HG03439 (cell line): ENCODE results near the gene SKP2.
"Not testable (repeated sequence)": the region's sequence is repeated elsewhere in the genome, so short reads cannot be mapped to it uniquely, and the experiment has no call there.

Experiments
- ATAC-seq: cut with Tn5 transposase; IDR thresholded peaks from one replicate; pipeline ENCODE4 v1.9.1; 2021; ENCODE audit warnings: mild to moderate bottlenecking, moderate library complexity; ENCODE audit not compliant: unreplicated experiment

SKP2 gene

DNA sequence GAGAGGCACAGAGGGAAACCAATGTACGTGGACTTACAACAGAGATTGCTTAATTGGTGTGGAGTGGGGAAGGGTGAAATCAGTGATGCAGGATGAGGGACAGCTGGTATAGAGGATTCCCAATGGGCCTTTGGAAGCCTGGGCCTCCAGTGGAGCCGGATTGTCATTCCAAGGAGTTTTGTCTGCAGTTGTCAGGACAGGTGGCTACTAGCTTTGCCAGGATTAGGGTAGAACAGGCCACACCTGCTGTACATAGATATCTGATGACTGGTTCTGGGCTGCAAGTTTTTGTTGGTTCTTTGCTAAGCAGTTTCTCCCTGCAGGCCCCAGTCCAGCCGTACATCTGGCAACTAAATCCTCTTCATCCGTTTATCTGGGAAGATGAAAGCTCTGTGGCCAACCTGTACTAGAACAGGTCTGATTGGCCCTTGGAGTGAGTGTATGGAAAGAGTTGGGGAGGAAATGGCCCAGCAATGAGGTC lies 4.2 kb downstream of the SKP2 start:
- no peak for ATAC-seq

DNA sequence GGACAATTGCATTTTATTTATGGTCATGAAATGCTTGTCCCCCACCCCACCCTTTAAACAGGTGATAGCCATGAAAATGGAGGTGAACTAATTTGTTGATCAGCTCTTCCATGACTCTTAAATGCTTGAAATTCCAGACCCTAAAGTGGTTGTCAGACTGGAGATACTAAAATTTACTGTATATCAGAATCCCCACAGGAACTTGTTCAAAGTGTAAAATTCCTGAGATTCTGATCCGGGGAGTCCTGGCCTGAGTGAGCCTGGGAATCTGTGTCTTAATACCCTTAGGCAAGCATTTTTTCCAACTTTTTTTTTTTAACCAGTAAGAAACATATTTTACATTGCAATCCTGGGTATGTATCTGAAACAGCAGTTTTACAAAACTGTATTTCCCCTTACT lies 4.7 kb downstream of the SKP2 start:
- ATAC-seq, result no peak

- no peak for ATAC-seq
Observed at GRCh38 chr5:36158144-36158543, 6.2 kb downstream of the SKP2 start.

DNA sequence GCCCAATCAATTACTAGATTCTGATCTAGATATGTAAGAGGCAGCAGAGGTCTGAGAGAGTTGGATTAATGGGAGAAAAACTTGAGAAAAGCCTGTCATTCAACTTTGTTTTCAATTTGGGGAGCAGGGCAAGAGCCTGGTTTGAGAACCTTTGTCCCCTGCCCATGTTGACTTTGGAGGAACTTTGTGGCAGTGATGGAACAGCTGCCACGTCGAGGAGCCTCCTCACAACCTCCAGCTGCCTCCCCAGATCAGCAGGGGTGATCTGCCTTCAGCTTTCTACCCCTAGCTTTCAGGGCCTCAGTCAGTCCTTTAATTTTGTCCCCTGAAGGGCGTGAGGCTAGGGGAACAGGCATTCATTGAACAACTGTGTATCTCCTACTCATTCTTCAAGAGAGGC lies 8.7 kb downstream of the SKP2 start:
- ATAC-seq, result no peak

- ATAC-seq, result no peak
Observed at GRCh38 chr5:36161361-36161760, 9.4 kb downstream of the SKP2 start.

GRCh38 chr5:36162810-36163486 lies 11.0 kb downstream of the SKP2 start:
- no peak for ATAC-seq

GRCh38 chr5:36164461-36164860 lies 12.6 kb downstream of the SKP2 start:
- no peak for ATAC-seq

- ATAC-seq, result no peak
Observed at GRCh38 chr5:36168737-36169136, 16.8 kb downstream of the SKP2 start.

GRCh38 chr5:36170832-36171424 lies 19.0 kb downstream of the SKP2 start:
- no peak for ATAC-seq

DNA sequence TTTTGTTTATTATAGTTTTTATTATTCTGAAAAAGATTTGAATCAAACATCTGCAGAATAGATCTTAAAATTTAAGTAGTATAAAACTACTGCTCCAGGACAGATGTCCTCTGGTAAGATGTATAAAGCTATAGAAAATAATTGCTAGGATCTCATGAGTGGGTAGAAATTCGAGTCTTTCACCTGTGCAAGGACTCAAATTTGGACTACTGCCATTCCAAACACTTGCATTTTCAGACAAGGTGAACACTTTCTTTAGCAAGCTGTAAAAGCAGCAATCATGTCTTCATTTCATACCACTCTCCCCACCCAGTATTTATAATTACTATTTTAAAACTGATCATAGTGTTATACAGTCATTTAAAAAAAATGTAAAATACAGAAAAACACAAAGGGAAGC lies 20.7 kb downstream of the SKP2 start:
- no peak for ATAC-seq

GRCh38 chr5:36173426-36173825 lies 21.5 kb downstream of the SKP2 start:
- no peak for ATAC-seq

GRCh38 chr5:36174119-36174518 lies 22.2 kb downstream of the SKP2 start:
- no peak for ATAC-seq

GRCh38 chr5:36175043-36175442 lies 23.1 kb downstream of the SKP2 start:
- ATAC-seq, result no peak

DNA sequence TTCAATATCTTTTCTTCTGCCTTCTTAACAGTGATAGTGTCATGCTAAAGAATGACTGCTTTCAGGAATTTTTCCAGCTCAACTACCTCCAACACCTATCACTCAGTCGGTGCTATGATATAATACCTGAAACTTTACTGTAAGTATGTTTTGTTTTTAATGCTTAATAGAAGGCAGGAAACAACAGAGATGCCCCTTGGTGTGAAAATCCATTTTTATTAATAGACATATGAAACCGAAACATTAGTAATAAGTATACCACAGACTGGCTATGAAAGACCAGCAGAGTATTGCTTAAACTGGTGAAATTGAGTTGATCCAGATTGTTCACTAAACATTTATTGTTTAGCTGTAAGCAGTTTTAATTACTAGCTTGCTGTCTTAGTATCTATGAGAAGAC lies 25.2 kb downstream of the SKP2 start:
- peak; percentile 97 for ATAC-seq

- ATAC-seq, result peak; percentile 40
Observed at GRCh38 chr5:36177715-36178523, 26.0 kb downstream of the SKP2 start.

DNA sequence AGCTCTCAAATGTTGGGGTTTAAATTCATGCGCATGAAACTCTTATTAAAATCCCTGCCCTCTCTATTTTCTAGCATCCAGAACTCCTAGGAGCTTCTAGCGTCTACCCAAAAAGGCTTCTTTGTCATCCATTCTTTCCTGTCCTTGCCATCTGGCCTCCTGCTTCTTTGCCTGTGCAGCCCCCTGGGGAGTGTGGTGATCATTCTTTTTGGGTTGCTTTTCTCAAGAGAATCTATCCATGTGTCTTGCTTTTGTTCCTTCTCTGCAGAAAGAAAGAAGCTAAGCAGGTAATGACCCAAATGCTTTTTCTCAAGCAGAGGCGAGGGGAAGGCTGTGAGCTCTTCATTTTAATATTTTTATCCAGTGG lies 26.6 kb downstream of the SKP2 start:
- no peak for ATAC-seq

- ATAC-seq, result no peak
Observed at GRCh38 chr5:36179950-36180349, 28.0 kb downstream of the SKP2 start.

DNA sequence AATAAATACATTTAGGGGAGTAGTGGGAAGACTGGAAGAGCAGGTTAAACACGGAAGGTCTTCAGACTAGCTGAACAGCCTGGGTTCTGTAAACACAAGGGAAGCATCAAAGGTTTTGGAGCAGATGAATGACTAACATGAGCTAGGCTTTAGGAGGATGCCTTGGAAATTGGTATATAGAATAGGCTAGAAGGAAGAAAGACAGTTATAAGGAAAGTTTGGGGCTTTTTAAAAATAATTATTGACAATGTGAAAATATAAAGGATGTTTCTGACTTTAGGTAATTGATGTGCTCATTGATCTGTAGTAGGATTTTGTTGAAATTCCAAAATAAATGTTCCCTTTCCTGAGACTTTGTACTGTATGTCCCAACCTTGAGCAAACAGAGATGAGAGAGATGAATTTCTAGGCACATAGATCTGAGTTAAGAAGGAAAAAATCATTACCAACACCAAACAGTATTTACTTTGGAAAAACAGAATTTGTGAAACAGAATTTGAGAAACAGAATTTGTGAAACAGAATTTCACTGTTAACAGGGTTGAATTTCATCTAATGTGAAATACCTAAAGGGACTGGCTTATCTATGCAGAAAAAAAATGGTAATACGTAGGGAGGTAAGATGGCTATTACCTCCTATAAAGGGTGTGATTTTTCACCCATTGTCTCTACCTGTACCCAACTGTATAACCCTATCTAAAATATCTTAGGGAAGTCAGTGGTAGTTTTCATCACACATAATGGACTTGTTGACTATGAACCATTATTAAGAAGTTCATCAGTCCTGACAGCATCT lies 28.8 kb downstream of the SKP2 start:
- no peak for ATAC-seq

DNA sequence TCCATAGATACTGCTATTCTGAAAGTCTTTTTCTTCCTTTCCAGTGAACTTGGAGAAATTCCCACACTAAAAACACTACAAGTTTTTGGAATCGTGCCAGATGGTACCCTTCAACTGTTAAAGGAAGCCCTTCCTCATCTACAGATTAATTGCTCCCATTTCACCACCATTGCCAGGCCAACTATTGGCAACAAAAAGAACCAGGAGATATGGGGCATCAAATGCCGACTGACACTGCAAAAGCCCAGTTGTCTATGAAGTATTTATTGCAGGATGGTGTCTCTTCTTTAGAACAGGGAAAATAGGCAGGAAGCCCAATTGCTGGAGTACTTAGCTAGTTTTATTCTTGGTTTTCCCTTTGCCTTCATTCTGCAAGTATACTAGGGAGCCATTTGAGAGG lies 29.9 kb downstream of the SKP2 start:
- no peak for ATAC-seq

DNA sequence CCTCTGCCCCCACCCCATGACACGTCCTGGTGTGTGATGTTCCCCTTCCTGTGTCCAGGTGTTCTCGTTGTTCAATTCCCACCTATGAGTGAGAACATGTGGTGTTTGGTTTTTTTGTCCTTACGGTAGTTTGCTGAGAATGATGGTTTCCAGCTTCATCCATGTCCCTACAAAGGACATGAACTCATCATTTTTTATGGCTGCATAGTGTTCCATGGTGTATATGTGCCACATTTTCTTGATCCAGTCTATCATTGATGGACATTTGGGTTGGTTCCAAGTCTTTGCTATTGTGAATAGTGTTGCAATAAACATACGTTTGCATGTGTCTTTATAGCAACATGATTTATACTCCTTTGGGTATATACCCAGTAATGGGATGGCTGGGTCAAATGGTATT lies 32.5 kb downstream of the SKP2 start:
- ATAC-seq, result not testable (repeated sequence)

GRCh38 chr5:36193746-36194145 lies 41.8 kb downstream of the SKP2 start:
- no peak for ATAC-seq
